HepG2 (cell line): ENCODE measurements around the gene TSPAN5. TPM values are rescaled to one million over a fixed set of nuclear protein-coding genes. Genes with fewer than 3 reads are reported as not detected.

ENCODE experiments used
- ATAC-seq: fragments of 200-7000 bp; cut with Tn5 transposase; 3 replicates; pipeline ENCODE4 v1.9.1; 2020; ENCODE audit warnings: mild to moderate bottlenecking, moderate library complexity
- BruUV-seq: library from RNA; stranded (reverse); fragments of 400-500 nt; replicated peaks from 2 replicates; lab custom pipeline; 2021; lab: Mats Ljungman, UMichigan
- CTCF ChIA-PET: fragments of 300-600 bp; formaldehyde crosslinking; extraction: SDS; loops from one replicate; lab custom pipeline; 2021; ENCODE audit warnings: low total read pairs, inconsistent platforms, low intra/inter-chr PET ratio; lab: Yijun Ruan, JAX
- POLR2A ChIA-PET: fragments of 350-600 bp; sonication (Branson Sonifier 250); formaldehyde crosslinking; loops from one replicate; lab custom pipeline; 2020; ENCODE audit warnings: antibody characterized with exemption, inconsistent platforms; lab: Yijun Ruan, JAX
- DNase-seq: peaks from one replicate; pipeline ENCODE4 v3.0.0-alpha.2; 2015; ENCODE audit warnings: low spot score
- FAIRE-seq: peaks from 3 replicates; lab custom pipeline; 2011; peaks lifted over from hg19 to GRCh38; lab: Jason Lieb, UNC
- H2AFZ ChIP-seq: one replicate; pipeline ENCODE4 v1.6.1; 2011; ENCODE audit warnings: low read length, inconsistent platforms
- H3K27ac ChIP-seq: fragments of 300-600 bp; 3 replicates; pipeline ENCODE4 v1.8.0; 2011; ENCODE audit warnings: mixed run types, mild to moderate bottlenecking, mixed read lengths, low read length, inconsistent platforms; ENCODE audit not compliant: insufficient read depth; ENCODE audit errors: extremely low read length
- H3K27me3 ChIP-seq, 2 experiments: fragments of 200-600 bp in 1 of 2; 2 replicates in 1 of 2; 3 replicates in 1 of 2; pipeline versions ENCODE4 v1.6.0 to v1.8.0; 2011; ENCODE audit warnings: low read length in 2 of 2, mild to moderate bottlenecking in 2 of 2, moderate library complexity in 2 of 2, inconsistent platforms in 1 of 2; ENCODE audit not compliant: insufficient read depth in 2 of 2, control insufficient read depth in 1 of 2
- H3K36me3 ChIP-seq, 2 experiments: fragments of 200-600 bp in 1 of 2; replicated peaks in 1 of 2; 2 replicates in 1 of 2; 3 replicates in 1 of 2; pipeline versions ENCODE4 v1.5.1 to v1.8.0; 2011; ENCODE audit warnings: low read length in 2 of 2, inconsistent platforms in 1 of 2; ENCODE audit not compliant: insufficient read depth in 2 of 2, control insufficient read depth in 1 of 2
- H3K4me1 ChIP-seq: 2 replicates; pipeline ENCODE4 v1.5.1; 2012; ENCODE audit warnings: low read length, inconsistent platforms; ENCODE audit not compliant: insufficient read depth
- H3K4me2 ChIP-seq: 2 replicates; pipeline ENCODE4 v1.6.0; 2011; ENCODE audit warnings: low read depth, low read length, inconsistent platforms
- H3K4me3 ChIP-seq, 3 experiments: fragments of 200-600 bp in 1 of 3; sonication (generic), shearing (Covaris generic) in 1 of 3; replicated peaks in 1 of 3; 2 replicates each; pipeline ENCODE4 v1.5.1; 2011 to 2016; ENCODE audit warnings: low read length in 3 of 3, inconsistent platforms in 2 of 3, low read depth in 2 of 3, mild to moderate bottlenecking in 2 of 3, control low read depth in 1 of 3, mixed read lengths in 1 of 3; ENCODE audit not compliant: insufficient read depth in 1 of 3
- H3K79me2 ChIP-seq: one replicate; pipeline ENCODE4 v1.6.1; 2011; ENCODE audit warnings: low read length, inconsistent platforms; ENCODE audit not compliant: insufficient read depth
- H3K9ac ChIP-seq: 2 replicates; pipeline ENCODE4 v1.6.0; 2011; ENCODE audit warnings: mild to moderate bottlenecking, low read depth, low read length, inconsistent platforms; ENCODE audit not compliant: insufficient read depth
- H3K9me3 ChIP-seq: 2 replicates; pipeline ENCODE4 v1.5.1; 2012; ENCODE audit warnings: mild to moderate bottlenecking, low read length
- H4K20me1 ChIP-seq: 2 replicates; pipeline ENCODE4 v1.6.0; 2011; ENCODE audit warnings: inconsistent platforms, mild to moderate bottlenecking, low read length, moderate library complexity; ENCODE audit not compliant: insufficient read depth
- ARNT2 ChIP-seq: sonication (generic); formaldehyde crosslinking; IDR thresholded peaks from 2 replicates; pipeline ENCODE4 v1.8.0; 2022; ENCODE audit warnings: mild to moderate bottlenecking, low read depth, missing genetic modification reagents, moderate library complexity
- BCLAF1 ChIP-seq: fragments of 450-650 bp; IDR thresholded peaks from 2 replicates; pipeline ENCODE4 v1.6.1; 2017; ENCODE audit warnings: mild to moderate bottlenecking
- DMAP1 ChIP-seq: IDR thresholded peaks from 2 replicates; pipeline ENCODE4 v1.6.1; 2016
- ELF4 ChIP-seq: sonication (generic); formaldehyde crosslinking; IDR thresholded peaks from 2 replicates; pipeline ENCODE4 v1.5.0; 2020; ENCODE audit warnings: missing genetic modification reagents, mild to moderate bottlenecking, moderate library complexity, borderline replicate concordance
- IKZF1 ChIP-seq: fragments of 450-650 bp; IDR thresholded peaks from 2 replicates; pipeline ENCODE4 v1.7.1; 2016
- NFE2L2 ChIP-seq: fragments of 150-350 bp; IDR thresholded peaks from 2 replicates; pipeline ENCODE4 v1.6.1; 2014; ENCODE audit warnings: low read length
- PHF8 ChIP-seq: sonication (generic); formaldehyde crosslinking; IDR thresholded peaks from 2 replicates; pipeline ENCODE4 v1.5.0; 2020; ENCODE audit warnings: missing genetic modification reagents
- RAD21 ChIP-seq: fragments of 450-650 bp; formaldehyde crosslinking; IDR thresholded peaks from 2 replicates; pipeline ENCODE4 v1.5.0; 2020; ENCODE audit warnings: mild to moderate bottlenecking
- SRY ChIP-seq: sonication (generic); formaldehyde crosslinking; IDR thresholded peaks from 2 replicates; pipeline ENCODE4 v1.8.0; 2022; ENCODE audit warnings: mild to moderate bottlenecking, missing genetic modification reagents
- TGIF2 ChIP-seq: IDR thresholded peaks from 2 replicates; pipeline ENCODE4 v1.6.1; 2016; ENCODE audit warnings: control low read depth, missing compliant biosample characterization
- ZNF253 ChIP-seq: sonication (generic); formaldehyde crosslinking; IDR thresholded peaks from 2 replicates; pipeline ENCODE4 v1.8.0; 2022; ENCODE audit warnings: mild to moderate bottlenecking, missing genetic modification reagents, borderline replicate concordance
- ZNF263 ChIP-seq: sonication (generic); formaldehyde crosslinking; IDR thresholded peaks from 2 replicates; pipeline ENCODE4 v1.4.0; 2020; ENCODE audit warnings: missing genetic modification reagents
- WGBS: methylation state at CpG from one replicate; pipeline ENCODE4 v1.1.6; 2017; ENCODE audit warnings: low lambda C conversion rate; 5-methylcytosine and 5-hydroxymethylcytosine counted together
- in situ Hi-C: cut with HindIII; loops from 2 replicates; pipeline ENCODE4 v1.10.0; 2017; ENCODE audit warnings: low pct_unique_long_range_greater_than_20kb; ENCODE audit not compliant: extremely low pct_ligation_motif_present
- intact Hi-C: fragments of 100-400 bp; cut with micrococcal nuclease; formaldehyde crosslinking; loops from one replicate; pipeline ENCODE4 v1.10.0; 2022; ENCODE audit not compliant: unreplicated experiment
- polyA plus RNA-seq, 8 experiments: library from polyadenylated mRNA; depleted of rRNA in 3 of 8; stranded (reverse) in 7 of 8; unstranded in 1 of 8; fragments of >200 nt; fragmentation: Illumina TruSeq in 4 of 8; extraction: Trizol in 4 of 8; gene quantifications; 2 replicates each; pipeline versions ENCODE4 v1.2.1 to v1.2.3, GENCODE V29; 2011 to 2016; ENCODE audit warnings: low read depth in 4 of 8, missing spikeins in 1 of 8, mixed read lengths in 1 of 8; ENCODE audit not compliant: insufficient read depth in 1 of 8
- total RNA-seq, 5 experiments: library from RNA; depleted of rRNA; stranded (reverse); fragments of >200 nt; fragmentation: Illumina TruSeq; extraction: Trizol; gene quantifications; 2 replicates each; pipeline ENCODE4 v1.2.3, GENCODE V29; 2016; ENCODE audit warnings: low read depth in 1 of 5

The TSPAN5 gene
- total and polyA plus RNA-seq, 2 of the 13 experiments (the other 11 are each of a cell fraction or from before 2014, with no cell fraction given), result 0.20 to 0.53 TPM

GRCh38 chr4:98501383-98501782 lies 157.0 kb downstream of the TSPAN5 start:
- H3K79me2 ChIP-seq, result no peaks in the 10 kb centered on the region
- ChIA-PET CTCF (no interaction called here), POLR2A (no interaction called here)
- no peaks in the 10 kb centered on the region for H3K4me1 ChIP-seq
- H3K36me3 ChIP-seq, result no peaks in the 10 kb centered on the region
- no peaks in the 10 kb centered on the region for H3K9me3 ChIP-seq
- no peak for TF ChIP-seq BCLAF1
- no peak for TF ChIP-seq IKZF1
- TF ChIP-seq RAD21, result no peak
- no peak for TF ChIP-seq PHF8 (CRISPR knock-in tag)
- no peak for TF ChIP-seq SRY
- no peak for TF ChIP-seq TGIF2 (CRISPR knock-in tag)
- no peak for TF ChIP-seq ARNT2 (CRISPR knock-in tag)
- no peak for TF ChIP-seq NFE2L2
- TF ChIP-seq ZNF253 (CRISPR knock-in tag), result no peak
- no peak for TF ChIP-seq ELF4
- no peak for TF ChIP-seq ZNF263 (CRISPR knock-in tag)
- no peak for TF ChIP-seq DMAP1 (CRISPR knock-in tag)
- intact Hi-C loops, result no loop called here
- H4K20me1 ChIP-seq, result no peaks in the 10 kb centered on the region
- in situ Hi-C loops, result no loop called here
- peaks cover 0 to 11% of the 10 kb centered on the region in 2 experiments; a peak in 1 of 5 replicates for H3K27me3 ChIP-seq
- no peak overlapping the region for H3K4me3 ChIP-seq
- FAIRE-seq, result no peak
- ATAC-seq, result no peak
- H3K9ac ChIP-seq, result no peak overlapping the region
- no peak overlapping the region for H2AFZ ChIP-seq
- H3K27ac ChIP-seq, result no peak overlapping the region
- 38% methylated on average over 3 of the region's 3 CpGs for WGBS
- H3K4me2 ChIP-seq, result no peak overlapping the region
- no peak for DNase-seq
- BruUV-seq, result no TSS peak
